HG03342 (cell line): ENCODE results near the gene UGT8.
"Not testable (repeated sequence)": the region's sequence is repeated elsewhere in the genome, so short reads cannot be mapped to it uniquely, and the experiment has no call there.

Experiments used
- ATAC-seq: cut with Tn5 transposase; IDR thresholded peaks from one replicate; pipeline ENCODE4 v1.9.1; 2021; ENCODE audit warnings: mild to moderate bottlenecking, moderate library complexity; ENCODE audit not compliant: unreplicated experiment

UGT8 gene

DNA sequence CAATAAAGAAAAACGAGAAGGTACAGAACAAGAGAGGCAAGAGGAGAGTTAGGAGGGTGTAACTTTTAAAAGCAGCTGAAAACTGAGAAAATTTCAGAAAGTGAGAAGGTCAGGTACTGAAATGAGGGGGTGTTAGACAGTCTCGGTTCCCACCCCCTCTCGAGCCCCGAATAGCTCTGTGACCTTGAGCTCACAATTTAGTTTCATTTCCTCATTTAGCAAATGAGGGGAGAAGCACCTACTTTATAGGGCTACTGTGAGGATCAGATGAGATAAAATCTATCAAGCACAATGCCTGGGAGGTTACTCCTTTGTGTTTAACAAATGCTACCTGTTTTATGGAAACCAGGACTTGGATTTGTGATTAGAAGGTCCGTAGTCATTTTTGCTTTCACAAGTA lies 4.9 kb downstream of the UGT8 start:
- peak; percentile 97 for ATAC-seq

DNA sequence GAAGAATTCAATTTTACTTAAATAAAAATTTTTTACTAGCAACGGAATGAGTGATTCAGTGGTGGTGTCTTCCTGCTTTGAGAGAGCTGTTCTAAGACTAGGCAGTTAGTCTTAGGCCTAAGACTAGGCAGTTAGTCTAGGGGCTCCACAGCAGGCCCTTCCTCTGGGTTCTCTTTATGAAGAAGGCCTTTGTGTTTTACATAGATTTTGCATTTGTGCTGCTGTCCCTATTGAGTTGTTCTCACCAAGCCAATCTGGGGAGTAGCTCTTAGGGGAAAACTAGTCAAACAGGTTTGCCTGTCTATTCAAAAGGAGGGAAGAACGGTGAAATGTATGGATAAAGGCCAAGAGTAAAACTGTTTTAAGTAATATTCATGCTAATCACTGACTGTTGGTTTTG lies 7.6 kb downstream of the UGT8 start:
- no peak for ATAC-seq

- ATAC-seq = no peak
Observed at GRCh38 chr4:114607056-114607455, 8.4 kb downstream of the UGT8 start.

- no peak for ATAC-seq
Observed at GRCh38 chr4:114613560-114613959, 15.0 kb downstream of the UGT8 start.

DNA sequence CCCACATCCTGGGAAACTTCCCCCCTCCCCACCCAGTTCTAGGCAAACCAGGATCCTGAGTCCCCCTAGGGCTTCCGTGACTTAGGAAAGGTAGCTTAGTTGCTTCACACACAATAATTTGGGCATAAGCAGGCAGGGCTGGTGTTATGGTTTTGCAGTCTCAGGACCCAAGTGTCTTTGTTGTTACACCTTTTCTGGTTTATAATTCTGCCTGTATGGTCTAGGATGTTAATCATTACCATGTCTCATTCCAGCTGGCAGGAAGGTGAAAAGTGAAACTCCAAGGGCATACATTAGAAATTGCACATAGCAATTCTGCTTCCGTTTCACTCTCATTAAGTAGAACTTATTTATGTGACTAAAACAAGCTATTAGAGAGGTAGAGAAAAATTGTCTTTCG lies 16.8 kb downstream of the UGT8 start:
- ATAC-seq = peak; percentile 70

- ATAC-seq = not testable (repeated sequence)
Observed at GRCh38 chr4:114616036-114616435, 17.4 kb downstream of the UGT8 start.

- ATAC-seq = no peak
Observed at GRCh38 chr4:114626196-114626595, 27.6 kb downstream of the UGT8 start.

- ATAC-seq = no peak
Observed at GRCh38 chr4:114636192-114636935, 37.8 kb downstream of the UGT8 start.

DNA sequence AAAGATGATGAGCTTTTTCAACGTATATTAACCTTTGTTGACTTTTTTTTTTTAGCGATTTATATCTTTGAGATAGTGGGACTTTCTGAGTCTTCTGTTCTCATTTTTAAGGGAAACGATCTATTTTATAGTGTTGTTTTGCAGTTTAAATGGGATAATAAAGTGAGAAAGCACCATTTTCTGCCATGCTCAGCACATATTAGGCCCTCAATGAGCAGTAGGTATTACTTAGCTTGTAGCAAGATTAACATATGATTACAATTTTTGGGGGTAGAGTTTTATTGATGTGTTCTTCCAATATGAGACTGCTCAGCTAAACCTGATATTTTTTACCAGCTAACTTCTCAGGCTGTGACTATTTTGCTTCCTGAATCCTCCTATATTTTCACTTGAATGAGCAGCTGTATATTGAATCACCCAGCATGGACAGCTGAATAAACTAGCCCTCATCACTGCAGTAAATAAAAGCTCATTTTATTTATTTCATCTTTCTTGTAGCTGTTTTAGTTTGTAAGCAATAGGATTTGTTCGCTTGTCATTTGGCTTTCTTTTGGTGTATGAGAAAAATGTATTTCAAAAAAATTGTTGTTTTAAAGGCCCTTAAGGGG lies 43.7 kb downstream of the UGT8 start:
- ATAC-seq = no peak

DNA sequence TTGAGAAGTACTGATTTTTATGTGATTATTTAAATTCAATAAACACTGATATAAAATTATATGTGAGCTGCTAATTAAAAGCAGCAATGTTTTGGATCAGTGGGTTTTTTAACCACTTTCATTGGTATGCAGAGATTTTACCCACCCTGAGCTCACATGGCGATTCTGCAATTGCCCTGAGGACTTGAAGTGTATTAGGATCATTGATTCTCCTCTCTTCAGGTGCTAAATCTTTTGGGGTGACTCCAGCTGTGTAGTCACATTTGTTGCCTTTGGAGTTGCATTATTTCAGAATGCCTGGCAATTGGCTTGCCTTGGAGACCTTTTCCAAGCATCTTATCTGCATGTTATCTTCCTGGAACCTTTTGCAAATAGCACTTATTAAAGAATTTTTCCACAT lies 51.3 kb downstream of the UGT8 start:
- ATAC-seq = no peak

DNA sequence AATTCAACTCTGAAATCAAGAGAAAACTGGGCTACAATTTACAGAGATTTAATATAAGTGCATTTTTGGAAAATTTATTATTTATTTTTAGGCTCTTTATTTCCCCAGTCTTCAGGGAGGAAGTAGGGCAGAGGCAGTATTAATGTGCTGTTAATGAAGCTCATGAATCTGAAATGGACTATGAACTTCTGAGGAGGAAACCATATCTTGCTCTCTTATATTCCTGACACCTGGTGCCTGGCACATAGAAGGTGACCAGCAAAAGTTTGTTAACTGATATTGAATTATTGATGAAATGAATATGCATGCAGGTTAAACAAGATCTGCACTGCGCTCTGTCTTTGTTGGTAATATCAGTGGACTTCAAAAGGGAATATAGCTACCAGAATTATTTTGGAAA lies 55.1 kb downstream of the UGT8 start:
- ATAC-seq = no peak

- ATAC-seq = no peak
Observed at GRCh38 chr4:114654592-114654991, 56.0 kb downstream of the UGT8 start.

DNA sequence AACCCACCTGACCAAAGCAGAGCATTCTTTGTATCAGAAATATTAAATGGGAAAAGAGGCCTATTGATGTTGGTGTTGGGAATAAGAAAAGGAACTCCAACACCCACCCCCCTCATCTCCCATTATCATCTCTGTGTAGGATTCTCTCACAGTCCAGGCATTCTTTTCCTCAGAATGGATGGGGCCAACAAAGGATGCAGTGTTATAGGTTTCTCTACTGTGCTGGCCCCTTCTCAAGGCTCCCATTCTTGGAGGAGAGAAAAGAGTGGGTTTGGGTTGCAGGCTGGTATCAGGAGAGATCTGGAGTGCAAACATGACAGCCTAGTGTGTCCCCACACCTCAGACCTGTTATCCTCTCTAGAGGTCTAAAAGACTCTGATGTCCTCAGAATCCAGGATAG lies 59.6 kb downstream of the UGT8 start:
- no peak for ATAC-seq

- no peak for ATAC-seq
Observed at GRCh38 chr4:114658776-114659175, 60.2 kb downstream of the UGT8 start.

DNA sequence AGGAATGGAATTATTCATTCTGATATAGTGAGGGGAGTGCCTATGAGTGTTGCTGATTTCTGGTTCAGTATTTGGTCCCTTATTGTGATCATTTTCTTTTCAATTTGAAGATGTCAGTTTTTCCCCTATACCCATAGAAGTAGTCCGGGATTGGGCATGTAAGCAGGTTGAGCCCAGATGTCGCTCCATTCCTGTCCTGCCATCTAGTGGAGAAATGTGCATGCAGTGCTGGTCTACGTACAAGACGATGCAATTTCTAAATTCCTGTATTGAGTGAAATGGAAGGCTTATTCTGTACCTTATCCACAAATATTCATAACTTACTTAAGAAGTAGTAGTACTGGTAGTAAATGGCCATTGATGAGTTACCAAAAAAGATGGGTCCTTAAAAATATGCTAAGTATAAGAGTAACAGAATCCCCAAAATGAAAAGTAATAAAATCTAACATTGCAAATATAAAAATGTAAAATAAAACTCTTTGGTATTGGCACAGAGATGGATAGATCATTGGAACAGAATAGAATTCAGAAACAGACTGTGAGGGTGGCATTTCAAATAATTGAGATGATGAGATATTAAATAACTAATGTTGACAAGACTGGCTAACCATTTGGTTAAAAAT lies 60.9 kb downstream of the UGT8 start:
- peak; percentile 89 for ATAC-seq

GRCh38 chr4:114663083-114663482 lies 64.5 kb downstream of the UGT8 start:
- ATAC-seq = no peak

- no peak for ATAC-seq
Observed at GRCh38 chr4:114668577-114668976, 70.0 kb downstream of the UGT8 start.

DNA sequence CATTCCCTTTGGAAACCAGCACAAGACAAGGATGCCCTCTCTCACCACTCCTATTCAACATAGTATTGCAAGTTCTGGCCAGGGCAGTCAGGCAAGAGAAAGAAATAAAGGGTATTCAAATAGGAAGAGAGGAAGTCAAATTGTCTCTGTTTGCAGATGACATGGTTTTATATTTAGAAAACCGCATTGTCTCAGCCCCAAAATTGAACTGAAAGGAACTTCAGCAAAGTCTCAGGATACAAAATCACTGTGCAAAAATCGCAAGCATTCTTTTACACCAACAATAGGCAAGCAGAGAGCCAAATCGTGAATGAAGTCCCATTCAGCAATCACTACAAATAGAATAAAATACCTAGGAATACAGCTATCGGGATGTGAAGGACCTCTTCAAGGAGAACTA lies 72.1 kb downstream of the UGT8 start:
- ATAC-seq = not testable (repeated sequence)

DNA sequence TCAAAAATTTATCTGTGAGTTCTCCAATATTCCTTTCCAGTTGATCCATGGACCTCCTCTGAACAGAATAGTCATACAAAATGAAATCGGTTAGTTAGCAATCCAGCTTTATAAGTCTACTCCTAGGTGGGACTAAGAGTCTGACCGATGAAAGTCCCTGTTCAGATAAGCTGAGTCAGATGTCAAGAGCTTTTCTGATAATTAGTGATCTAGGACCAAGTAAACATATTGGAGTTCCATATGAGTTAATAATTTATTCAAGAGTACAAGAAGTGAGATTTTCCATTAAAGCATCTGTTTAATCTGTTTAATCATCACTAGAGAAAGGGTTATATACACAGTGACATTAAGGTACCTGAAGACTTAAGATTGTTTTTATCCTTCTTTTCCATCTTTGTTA lies 74.7 kb downstream of the UGT8 start:
- no peak for ATAC-seq

GRCh38 chr4:114674080-114674479 lies 75.5 kb downstream of the UGT8 start:
- no peak for ATAC-seq

DNA sequence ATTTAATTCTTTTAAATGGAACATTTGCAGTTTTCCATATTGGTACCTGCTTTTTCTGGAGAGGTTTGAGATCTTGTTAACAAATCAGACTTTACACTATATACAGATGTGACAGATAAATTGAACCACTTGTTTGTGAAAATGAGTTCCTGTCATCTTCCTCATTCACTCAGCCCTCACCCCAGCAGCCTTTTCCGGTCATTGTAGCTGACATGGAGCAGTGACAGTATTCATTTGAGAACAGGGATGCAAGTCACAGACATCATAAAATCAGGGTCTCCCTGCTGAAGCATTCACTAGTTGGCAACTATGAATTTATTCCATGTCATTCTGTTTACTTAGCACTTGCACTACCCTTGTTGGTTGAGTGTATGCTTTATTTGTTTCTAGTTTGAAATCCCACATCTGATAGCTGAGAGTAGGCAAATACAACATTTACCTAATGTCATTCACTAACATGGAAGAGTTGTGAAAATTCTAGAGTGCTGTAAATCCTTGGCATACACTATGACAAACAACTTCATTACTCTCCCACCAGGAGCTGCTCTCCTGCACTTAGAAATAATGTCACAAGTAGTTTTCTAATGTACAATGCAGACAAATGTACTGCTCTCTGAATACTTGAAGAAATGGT lies 78.9 kb downstream of the UGT8 start:
- ATAC-seq = no peak

DNA sequence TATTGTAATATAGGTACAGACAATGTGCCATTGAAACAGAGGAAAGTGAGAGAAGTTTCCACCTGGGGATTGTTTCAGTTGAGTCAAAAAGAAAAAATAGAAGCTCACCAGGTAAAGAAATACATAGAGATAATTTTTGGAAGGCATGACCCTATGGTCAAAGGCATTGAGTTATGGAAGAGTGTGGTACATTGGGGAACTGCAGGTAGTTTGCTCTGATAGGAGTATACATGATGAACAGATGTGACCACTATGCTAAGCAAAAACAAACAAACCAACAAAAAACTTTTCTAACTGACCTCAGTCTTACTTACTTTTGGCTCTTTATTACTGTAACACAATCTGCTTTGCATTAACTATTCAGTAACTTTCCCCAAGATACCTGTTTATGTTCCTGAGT lies 85.9 kb downstream of the UGT8 start:
- peak; percentile 51 for ATAC-seq
